DMS114 treated with DMSO at 0.1 percent for 48 hours (cell line): ENCODE results near the gene BNIP1.
"Not testable (repeated sequence)": the region's sequence is repeated elsewhere in the genome, so short reads cannot be mapped to it uniquely, and the experiment has no call there.

Experiments used
- DNase-seq: peaks from one replicate; lab custom pipeline; 2025; ENCODE audit not compliant: unreplicated experiment; lab: John Stamatoyannopoulos, UW

Gene BNIP1

GRCh38 chr5:173144200-173145176 lies at the start of gene BNIP1:
Gene BNIP1 (plus strand): TSS chr5:173144531. CDS start chr5:173144546, 15 bp downstream.
- DNase-seq = peak; percentile 94

DNA sequence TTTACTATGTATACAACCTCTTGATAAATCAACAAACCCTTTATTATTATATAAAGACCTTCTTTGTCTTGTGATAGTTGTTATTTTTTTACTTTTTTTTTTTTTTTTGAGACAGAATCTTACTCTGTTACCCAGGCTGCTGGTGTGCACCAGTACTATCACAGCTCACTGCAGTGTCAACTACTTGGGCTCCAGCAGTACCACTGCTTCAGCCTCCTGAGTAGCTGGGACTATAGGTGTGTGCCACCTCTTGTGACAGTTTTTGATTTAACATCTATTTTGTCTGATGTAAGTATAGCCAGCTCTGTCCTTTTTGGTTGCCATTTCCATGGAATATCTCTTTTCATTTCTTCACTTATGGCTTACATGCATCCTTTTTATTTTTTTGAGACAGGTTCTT lies 45.5 kb upstream of the BNIP1 start:
- no peak for DNase-seq

- DNase-seq = no peak
Observed at GRCh38 chr5:173099461-173099860, 44.9 kb upstream of the BNIP1 start.

DNA sequence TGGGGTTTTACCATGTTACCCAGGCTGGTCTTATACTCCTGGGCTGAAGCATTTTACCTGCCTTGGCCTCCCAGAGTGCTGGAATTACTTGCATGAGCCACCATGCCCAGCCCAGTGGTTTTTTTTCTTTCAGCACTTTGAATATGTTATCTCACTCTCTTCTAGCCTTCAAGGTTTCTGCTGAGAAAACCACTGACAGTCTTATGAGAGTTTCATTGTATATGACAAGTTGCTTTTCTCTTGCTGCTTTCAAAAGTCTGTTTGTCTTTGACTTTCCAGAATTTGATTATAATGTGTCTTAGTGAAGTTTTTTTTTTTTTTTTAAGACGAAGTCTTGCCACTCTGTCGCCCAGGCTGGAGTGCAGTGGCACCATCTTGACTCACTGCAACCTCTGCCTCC lies 43.1 kb upstream of the BNIP1 start:
- no peak for DNase-seq

DNA sequence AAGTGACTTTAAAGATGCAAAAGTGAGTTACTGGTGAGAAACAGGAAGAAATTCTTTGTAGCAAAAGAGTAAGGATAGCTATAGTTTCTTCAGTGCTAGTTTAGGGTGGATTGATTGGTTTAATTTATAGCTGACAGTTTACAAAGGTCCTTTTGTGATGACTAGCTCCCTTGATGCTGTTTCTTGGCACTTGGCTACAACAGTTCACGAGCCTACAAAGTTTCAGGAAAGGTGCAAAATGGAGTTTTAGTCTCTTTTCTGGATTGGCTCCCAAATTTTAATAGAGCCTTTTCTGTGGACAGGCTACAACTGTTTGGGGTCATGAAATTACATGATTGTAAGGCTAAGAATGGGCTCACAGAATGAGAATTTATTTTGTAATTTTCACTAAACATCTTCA lies 40.9 kb upstream of the BNIP1 start:
- no peak for DNase-seq

DNA sequence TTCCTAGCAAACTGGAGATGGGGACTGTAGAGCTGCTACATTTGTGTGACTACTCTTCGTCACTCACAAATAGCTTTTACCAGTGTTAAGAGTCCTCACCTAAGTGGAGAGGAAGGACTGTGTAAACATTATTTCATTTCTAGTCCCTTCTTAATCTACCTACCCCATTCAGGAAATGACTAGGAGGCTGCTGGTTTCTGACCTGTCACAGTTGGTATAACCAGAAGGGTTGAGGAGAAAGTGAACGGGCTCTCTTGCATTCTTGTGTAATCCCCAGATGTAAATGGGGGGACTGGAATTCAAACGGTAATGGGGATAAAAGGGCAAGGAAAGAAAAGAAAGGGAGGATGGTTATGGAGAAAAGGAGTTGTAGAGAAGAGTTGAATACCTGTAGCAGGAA lies 35.4 kb upstream of the BNIP1 start:
- DNase-seq = no peak

DNA sequence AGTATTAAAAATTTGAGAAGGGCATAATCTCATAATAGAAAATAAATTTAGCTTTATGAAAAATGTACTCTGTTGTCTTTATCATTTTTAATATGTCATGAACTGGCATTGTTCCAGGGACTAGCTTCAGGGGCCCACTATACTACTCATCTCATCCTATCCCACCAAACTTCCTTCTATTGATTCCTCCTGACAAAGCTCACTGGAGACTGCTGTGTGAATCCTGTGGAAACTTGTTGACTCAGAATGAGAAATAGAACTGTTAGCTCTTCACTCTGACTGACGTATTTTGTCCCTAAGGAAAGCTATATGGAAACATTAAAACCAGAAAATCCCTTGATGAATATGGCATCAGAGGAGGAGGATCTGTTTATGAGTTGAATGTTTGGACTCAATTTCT lies 29.8 kb upstream of the BNIP1 start:
- no peak for DNase-seq

DNA sequence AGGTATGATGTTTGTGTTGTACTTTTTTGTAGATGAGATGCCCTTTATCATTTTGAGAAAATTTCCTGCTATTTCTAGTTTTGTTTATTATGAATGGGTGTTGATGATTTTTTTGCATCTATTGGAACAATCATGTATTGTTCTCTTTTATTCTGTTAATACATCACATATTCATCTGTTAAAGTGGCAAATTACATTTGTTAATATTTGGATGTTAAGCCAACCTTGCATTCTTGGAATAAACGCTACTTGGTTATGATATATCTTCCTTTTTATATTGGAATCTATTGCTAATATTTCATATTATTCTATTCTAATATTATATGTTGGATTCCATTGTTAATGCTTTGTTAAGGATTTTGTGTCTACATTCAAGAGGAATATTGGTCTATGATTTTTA lies 24.6 kb upstream of the BNIP1 start:
- DNase-seq = no peak

DNA sequence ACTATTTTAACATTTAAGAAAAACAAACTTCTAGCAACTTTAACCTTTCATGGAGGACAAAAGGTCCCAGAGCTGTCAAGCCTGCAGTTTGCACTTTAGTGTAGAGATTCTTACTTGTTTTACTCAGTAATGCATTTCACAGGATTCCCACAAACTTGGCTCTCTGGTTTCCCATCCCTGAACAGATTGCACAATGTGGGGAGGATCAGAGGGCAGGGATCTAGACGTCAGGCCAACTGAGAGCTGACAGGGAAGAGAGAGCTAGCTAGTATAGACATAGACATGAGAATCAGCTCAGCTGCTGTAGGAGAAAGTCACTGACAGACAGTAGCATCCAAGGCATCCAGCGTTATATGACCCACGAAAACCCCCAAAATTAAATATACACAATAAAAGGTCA lies 20.9 kb upstream of the BNIP1 start:
- DNase-seq = no peak

DNA sequence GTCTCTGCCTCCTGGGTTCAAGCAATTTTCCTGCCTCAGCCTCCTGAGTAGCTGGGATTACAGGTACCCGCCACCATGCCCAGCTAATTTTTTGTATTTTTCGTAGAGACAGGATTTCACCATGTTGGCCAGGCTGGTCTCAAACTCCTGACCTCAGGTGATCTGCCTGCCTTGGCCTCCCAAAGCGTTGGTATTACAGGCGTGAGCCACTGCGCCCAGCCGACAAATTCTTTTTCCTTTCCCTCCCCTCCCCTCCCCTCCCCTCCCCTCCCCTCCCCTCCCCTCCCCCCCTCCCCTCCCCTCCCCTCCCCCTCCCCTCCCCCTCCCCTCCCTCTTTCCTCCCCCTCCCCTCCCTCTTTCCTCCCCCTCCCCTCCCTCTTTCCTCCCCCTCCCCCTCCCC lies 12.2 kb upstream of the BNIP1 start:
- not testable (repeated sequence) for DNase-seq

GRCh38 chr5:173138707-173139106 lies 5.6 kb upstream of the BNIP1 start:
- DNase-seq = no peak

DNA sequence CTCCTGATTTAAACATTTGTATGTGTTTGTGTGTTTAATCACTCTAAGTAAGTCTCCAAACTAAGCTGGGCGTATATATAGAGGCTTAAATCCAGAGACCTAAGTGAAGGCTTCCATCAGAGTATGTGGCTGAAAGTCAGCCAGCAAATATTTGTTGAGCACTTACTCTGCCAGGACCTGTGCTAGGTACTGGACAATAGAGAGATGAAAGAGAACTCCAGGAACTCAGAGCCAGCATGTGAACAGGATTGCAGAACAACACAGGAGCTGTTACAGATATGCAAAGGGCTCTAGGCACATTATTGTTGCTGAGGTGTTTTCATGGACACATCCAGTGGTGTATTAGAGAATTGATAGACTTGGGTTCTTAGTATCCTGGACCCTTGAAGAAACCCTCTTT lies 4.7 kb upstream of the BNIP1 start:
- no peak for DNase-seq

GRCh38 chr5:173140769-173141168 lies 3.6 kb upstream of the BNIP1 start:
- DNase-seq = no peak

DNA sequence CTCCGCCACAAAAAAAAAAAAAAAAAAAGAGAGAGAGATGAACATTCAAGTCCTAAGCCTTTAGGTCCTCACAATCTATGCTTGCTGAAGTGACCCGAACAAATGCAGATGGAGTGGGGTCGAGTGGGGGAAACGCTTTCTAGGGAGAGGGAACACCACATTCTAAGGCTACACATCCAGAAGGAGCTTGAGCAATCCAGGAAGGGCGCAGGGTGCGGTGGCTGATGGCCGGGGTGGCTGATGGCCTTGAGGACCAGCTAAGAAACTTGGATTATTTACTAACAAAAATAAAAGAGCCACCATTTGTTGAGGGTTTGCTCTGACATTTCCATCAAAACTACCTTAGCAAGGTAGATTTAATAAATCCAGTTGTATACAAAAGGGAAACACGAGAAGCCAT lies 764 bp upstream of the BNIP1 start:
- no peak for DNase-seq

- DNase-seq = no peak
Observed at GRCh38 chr5:173148354-173148753, 4.0 kb downstream of the BNIP1 start.

DNA sequence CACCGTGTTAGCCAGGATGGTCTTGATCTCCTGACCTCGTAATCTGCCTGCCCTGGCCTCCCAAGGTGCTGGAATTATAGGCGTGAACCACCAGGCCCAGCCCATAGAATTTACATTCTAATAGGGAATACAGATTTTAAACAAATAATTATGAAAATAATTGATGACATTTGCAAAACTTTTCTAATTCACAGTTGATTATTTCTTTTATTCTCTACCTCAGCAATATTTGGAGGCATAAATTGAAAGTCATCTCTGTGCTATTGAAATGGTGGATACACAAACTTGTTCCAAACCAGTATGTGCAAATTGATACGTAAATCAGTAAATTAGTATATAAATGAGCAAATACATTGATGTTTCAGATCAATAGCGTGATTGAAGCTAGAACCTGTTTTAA lies 8.2 kb downstream of the BNIP1 start:
- no peak for DNase-seq

DNA sequence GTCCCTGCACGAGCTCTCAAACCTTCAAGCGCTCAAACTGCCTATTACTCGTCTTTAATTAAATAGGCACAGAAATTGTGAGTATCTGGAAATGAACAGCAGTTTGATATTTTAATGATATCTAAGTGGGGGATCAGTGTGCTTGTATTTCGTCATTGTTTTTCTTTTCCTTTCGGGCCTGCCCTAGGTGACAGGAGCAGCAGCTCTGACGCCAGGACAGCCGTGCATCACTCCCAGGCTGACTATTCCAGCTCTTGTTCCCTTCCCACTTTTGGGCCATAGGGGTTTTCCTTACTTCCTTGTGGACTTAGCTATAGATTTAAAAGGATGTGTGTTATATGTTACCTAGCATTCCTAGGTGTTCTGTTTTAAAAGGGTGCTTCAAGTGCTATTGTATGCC lies 9.5 kb downstream of the BNIP1 start:
- DNase-seq = no peak

DNA sequence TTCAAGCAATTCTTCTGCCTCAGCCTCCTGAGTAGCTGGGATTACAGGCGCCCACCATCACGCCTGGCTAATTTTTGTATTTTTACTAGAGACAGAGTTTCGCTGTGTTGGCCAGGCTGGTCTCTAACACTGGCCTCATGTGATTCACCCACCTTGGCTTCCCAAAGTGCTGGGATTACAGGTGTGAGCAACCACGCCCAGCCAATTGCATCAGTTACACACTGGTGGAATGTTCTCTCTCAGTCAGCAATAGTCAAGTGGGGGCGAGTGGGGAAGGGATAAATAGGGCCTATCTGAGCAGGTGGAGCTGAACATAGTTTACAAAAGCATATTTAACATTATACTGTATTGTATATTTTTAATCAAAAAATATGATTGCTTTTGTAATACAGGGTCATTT lies 10.3 kb downstream of the BNIP1 start:
- DNase-seq = not testable (repeated sequence)

DNA sequence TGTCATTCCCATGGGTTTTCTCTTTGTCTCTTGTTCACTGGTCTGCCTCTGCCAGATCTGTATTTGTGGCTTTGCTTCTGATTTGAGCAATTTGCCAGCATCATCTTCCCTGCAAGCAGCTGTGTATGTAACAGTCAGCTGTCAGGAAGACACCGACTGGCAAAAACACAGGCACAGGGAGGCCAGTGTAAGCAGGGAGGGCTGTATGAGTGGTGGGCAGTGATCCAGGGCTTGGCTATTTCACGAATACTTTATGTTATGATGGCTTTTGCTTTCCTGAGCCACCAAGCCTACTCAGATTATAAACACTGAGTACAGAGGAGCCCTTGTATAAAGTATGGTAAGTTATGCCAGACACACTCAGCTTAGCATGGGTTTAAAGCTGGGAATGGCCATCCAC lies 11.6 kb downstream of the BNIP1 start:
- DNase-seq = no peak

- no peak for DNase-seq
Observed at GRCh38 chr5:173158366-173158765, 14.0 kb downstream of the BNIP1 start.

DNA sequence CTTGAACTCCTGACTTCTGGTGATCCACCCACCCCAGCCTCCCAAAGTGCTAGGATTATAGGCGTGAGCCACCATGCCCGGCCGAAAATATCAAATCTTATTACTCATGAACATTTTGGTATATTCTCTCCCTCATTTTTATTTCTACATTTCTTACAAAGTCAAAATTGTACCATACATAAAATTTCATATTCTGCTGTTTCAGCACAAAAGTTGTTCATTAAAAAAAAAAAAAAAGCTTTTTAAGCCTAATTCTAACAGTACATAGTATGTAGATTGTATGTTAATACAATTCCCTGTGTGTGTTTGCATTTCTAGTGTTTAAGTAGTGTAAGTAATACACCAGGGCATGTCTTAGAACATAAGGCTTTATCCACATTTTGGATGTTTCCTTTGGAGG lies 14.9 kb downstream of the BNIP1 start:
- no peak for DNase-seq

DNA sequence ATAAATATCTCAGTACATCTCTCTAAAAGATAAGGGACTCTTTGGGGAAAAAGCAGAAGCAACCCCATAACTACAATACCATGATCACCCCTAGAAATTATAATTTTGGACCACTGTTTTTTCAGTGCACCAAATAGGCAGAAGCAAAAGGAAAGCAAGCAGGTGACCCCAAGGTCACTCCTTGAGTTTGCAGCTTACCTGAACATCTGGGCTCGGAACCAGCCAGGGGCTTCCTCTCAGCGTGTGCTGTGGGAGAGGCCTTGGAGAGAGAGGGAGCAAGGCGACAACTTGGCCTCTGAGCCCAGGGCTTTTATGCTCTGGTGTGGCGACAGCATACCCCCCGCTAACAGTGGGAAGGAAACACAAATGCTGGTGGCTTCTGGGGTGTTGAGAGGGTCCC lies 16.8 kb downstream of the BNIP1 start:
- DNase-seq = no peak

DNA sequence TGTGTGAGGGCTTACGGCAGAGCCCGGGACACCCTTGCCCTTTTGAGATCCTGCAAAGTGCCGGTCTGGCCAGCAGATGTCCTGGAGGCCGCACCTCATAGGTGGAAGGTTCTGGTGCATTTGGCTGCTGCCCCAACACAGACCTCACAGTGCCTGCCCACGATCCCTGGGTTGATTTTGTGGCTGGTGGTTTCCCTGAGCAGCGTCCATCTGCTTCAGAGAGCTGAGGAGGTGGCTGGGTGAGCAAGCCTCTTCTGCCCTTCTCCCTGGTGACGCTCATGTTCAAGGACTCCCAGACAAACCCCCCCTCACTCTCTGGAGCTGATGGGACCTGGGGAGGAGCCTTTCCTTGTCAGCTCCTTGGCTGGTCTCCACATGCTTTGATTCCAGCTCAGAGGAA lies 18.9 kb downstream of the BNIP1 start:
- no peak for DNase-seq
